Measurements from ENCODE around the gene INTS6L.
A peak's percentile ranks its signal among the peaks of the same experiment; 100 is the strongest.
"Not testable (repeated sequence)": the region's sequence is repeated elsewhere in the genome, so short reads cannot be mapped to it uniquely, and the experiment has no call there.

INTS6L gene

GRCh38 chrX:135557344-135557743, 36.9 kb downstream of the INTS6L start:
- no peak for TF ChIP-seq POLR2A (IDR thresholded peaks at IDR 0.05; ENCODE audit: low read depth, low read length)
- TF ChIP-seq POLR2AphosphoS5 (IDR thresholded peaks at IDR 0.05; ENCODE audit: low read depth, low read length), result no peak
- no peak for TF ChIP-seq TAF1 (IDR thresholded peaks at IDR 0.05; ENCODE audit: borderline replicate concordance, low read depth, low read length)
- FAIRE-seq (no peak), DNase-seq (ENCODE audit: insufficient read length) (no peak)

- DNase-seq (ENCODE audit: insufficient read length), result no peak
- no peak for TF ChIP-seq TAF1 (IDR thresholded peaks at IDR 0.05; ENCODE audit: borderline replicate concordance, low read depth, low read length)
- no peak for TF ChIP-seq POLR2A (IDR thresholded peaks at IDR 0.05; ENCODE audit: low read depth, low read length)
- TF ChIP-seq POLR2AphosphoS5 (IDR thresholded peaks at IDR 0.05; ENCODE audit: low read depth, low read length), result no peak
- no peak for FAIRE-seq
These were observed 52.0 kb downstream of the INTS6L start for GRCh38 chrX:135572436-135572835.

- TF ChIP-seq POLR2AphosphoS5 (IDR thresholded peaks at IDR 0.05; ENCODE audit: low read depth, low read length) (no peak), TAF1 (IDR thresholded peaks at IDR 0.05; ENCODE audit: borderline replicate concordance, low read depth, low read length) (no peak)
- no peak for FAIRE-seq
- no peak for DNase-seq (ENCODE audit: insufficient read length)
These were observed 61.0 kb downstream of the INTS6L start for GRCh38 chrX:135581496-135581895.

- no peak for FAIRE-seq
These were observed 64.7 kb downstream of the INTS6L start for GRCh38 chrX:135585153-135585552.

GRCh38 chrX:135591871-135592270, 71.4 kb downstream of the INTS6L start:
- TF ChIP-seq POLR2A (IDR thresholded peaks at IDR 0.05; ENCODE audit: low read depth, low read length), result no peak
- TF ChIP-seq TAF1 (IDR thresholded peaks at IDR 0.05; ENCODE audit: borderline replicate concordance, low read depth, low read length), result no peak
- TF ChIP-seq POLR2AphosphoS5 (IDR thresholded peaks at IDR 0.05; ENCODE audit: low read depth, low read length), result no peak
- FAIRE-seq, result peak; percentile 57
- DNase-seq (ENCODE audit: insufficient read length), result no peak

More at GRCh38 chrX:135585153-135585552, 64.7 kb downstream of the INTS6L start:
- TF ChIP-seq POLR2A (IDR thresholded peaks at IDR 0.05; ENCODE audit: low read depth, low read length) (no peak), TAF1 (IDR thresholded peaks at IDR 0.05; ENCODE audit: borderline replicate concordance, low read depth, low read length) (no peak), POLR2AphosphoS5 (IDR thresholded peaks at IDR 0.05; ENCODE audit: low read depth, low read length) (no peak)
- no peak for DNase-seq (ENCODE audit: insufficient read length)

GRCh38 chrX:135594049-135594448, 73.6 kb downstream of the INTS6L start:
- not testable (repeated sequence) for FAIRE-seq; DNase-seq (ENCODE audit: insufficient read length)

- FAIRE-seq; DNase-seq (ENCODE audit: insufficient read length): not testable (repeated sequence)
These were observed 74.0 kb downstream of the INTS6L start for GRCh38 chrX:135594453-135594852.

GRCh38 chrX:135595543-135595942, 75.1 kb downstream of the INTS6L start:
- FAIRE-seq (no peak), DNase-seq (ENCODE audit: insufficient read length) (no peak)
- TF ChIP-seq POLR2AphosphoS5 (IDR thresholded peaks at IDR 0.05; ENCODE audit: low read depth, low read length), result no peak

- no peak for FAIRE-seq
- TF ChIP-seq TAF1 (IDR thresholded peaks at IDR 0.05; ENCODE audit: borderline replicate concordance, low read depth, low read length), result no peak
- no peak for TF ChIP-seq POLR2A (IDR thresholded peaks at IDR 0.05; ENCODE audit: low read depth, low read length)
- TF ChIP-seq POLR2AphosphoS5 (IDR thresholded peaks at IDR 0.05; ENCODE audit: low read depth, low read length), result no peak
- peak; percentile 10 for DNase-seq (ENCODE audit: insufficient read length)
These were observed 76.0 kb downstream of the INTS6L start for GRCh38 chrX:135596495-135596894.

GRCh38 chrX:135605906-135606305, 85.4 kb downstream of the INTS6L start:
- FAIRE-seq, result no peak
- no peak for DNase-seq (ENCODE audit: insufficient read length)
- TF ChIP-seq TAF1 (IDR thresholded peaks at IDR 0.05; ENCODE audit: borderline replicate concordance, low read depth, low read length) (no peak), POLR2AphosphoS5 (IDR thresholded peaks at IDR 0.05; ENCODE audit: low read depth, low read length) (no peak)

- FAIRE-seq, result peak; percentile 84
- not testable (repeated sequence) for DNase-seq (ENCODE audit: insufficient read length)
These were observed 104.1 kb downstream of the INTS6L start for GRCh38 chrX:135624408-135625204.

- no peak for DNase-seq (ENCODE audit: insufficient read length)
- no peak for TF ChIP-seq POLR2AphosphoS5 (IDR thresholded peaks at IDR 0.05; ENCODE audit: low read depth, low read length)
- TF ChIP-seq TAF1 (IDR thresholded peaks at IDR 0.05; ENCODE audit: borderline replicate concordance, low read depth, low read length), result no peak
- TF ChIP-seq POLR2A (IDR thresholded peaks at IDR 0.05; ENCODE audit: low read depth, low read length), result no peak
- FAIRE-seq, result no peak
These were observed 105.5 kb downstream of the INTS6L start for GRCh38 chrX:135625995-135626394.

- DNase-seq (ENCODE audit: insufficient read length), result no peak
- TF ChIP-seq POLR2A (IDR thresholded peaks at IDR 0.05; ENCODE audit: low read depth, low read length), result no peak
- TF ChIP-seq TAF1 (IDR thresholded peaks at IDR 0.05; ENCODE audit: borderline replicate concordance, low read depth, low read length), result no peak
- no peak for TF ChIP-seq POLR2AphosphoS5 (IDR thresholded peaks at IDR 0.05; ENCODE audit: low read depth, low read length)
- FAIRE-seq, result no peak
These were observed 108.9 kb downstream of the INTS6L start for GRCh38 chrX:135629342-135629741.
